GM19467 (cell line): Measurements from ENCODE around the gene PARVA.

Experiments
- ATAC-seq: cut with Tn5 transposase; IDR thresholded peaks from one replicate; pipeline ENCODE4 v1.9.1; 2021; ENCODE audit warnings: mild to moderate bottlenecking, moderate library complexity; ENCODE audit not compliant: unreplicated experiment

PARVA gene

DNA sequence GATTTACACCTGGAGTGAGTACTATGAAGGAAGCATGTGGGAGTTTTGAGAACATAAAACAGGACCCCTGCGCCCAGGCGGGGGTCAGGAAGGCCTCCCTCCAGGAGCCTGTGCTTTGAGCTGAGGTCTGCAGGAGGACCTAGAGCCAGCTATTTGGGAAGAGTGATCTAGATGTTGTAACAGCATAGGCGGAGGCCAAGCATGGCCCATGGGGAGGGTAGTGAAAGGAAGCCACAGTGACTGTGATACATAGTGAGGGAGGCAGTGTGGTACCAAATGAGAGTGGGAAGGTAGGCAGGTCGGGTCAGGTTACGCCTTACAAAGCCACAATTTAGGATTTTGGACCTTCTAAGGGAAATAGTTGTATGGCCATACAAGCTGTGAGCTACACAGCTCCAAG is 147.5 kb downstream of the PARVA start:
- ATAC-seq: no peak

- ATAC-seq: no peak
These were observed 148.2 kb downstream of the PARVA start for GRCh38 chr11:12525466-12526055.

DNA sequence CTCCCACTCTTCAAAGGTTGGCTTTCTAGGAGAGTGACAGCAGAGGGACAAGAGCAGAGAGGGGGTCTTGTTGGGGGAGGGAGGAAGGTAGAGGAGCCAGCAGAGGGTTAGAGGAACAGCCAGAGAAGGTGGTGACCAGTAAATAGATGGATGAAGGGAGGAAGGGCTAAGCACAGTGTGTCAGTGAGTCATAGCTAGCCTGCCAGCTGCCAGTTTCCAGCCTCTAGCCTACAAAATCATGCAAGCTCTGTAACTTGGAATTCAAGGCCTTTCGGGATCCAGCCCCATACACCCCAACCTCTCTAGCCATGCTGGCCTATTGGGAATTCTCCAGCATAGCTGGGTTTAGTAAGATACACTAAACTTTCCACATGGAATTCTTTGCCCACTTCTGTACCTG is 149.4 kb downstream of the PARVA start:
- no peak for ATAC-seq

DNA sequence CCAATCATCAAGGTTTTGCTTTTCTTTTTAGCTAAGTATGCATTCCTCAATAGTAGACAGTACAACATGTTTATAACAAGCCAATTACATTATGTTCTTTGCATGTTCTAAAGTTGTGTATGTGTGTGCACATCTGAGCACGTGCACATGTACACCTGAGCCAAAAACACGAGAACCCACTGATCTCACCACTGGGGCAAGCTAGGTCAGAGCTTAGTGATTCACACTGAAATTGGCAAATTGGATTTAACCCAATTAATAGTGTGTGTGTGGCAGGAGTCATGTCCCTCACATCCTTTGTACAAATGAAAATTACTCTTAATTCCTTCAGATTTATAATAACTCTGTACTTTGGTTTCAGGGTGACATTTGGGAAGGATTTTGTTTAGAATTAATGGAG is 151.1 kb downstream of the PARVA start:
- ATAC-seq: no peak

DNA sequence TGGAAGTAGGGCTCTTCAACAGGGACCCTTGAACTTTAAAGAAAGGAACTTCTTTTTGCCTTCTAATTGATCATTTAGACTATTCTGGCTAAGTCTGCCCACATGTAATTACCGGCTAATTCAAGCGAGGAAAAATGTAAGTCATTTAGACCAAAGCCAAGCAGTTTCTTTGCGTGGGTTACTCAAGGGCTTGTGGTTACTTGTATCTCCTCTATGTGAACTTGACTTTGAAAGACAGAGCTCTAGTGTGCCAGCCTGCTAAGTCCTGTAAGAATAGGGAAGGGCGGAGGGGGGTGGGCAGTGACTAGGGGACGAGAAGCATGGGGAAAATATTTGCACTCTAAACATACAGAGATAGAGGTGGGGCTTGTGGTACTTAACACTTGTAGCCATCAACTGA is 151.7 kb downstream of the PARVA start:
- no peak for ATAC-seq

- no peak for ATAC-seq
These were observed 152.4 kb downstream of the PARVA start for GRCh38 chr11:12529793-12530192.

GRCh38 chr11:12531020-12531419 is 153.6 kb downstream of the PARVA start:
- ATAC-seq: no peak

DNA sequence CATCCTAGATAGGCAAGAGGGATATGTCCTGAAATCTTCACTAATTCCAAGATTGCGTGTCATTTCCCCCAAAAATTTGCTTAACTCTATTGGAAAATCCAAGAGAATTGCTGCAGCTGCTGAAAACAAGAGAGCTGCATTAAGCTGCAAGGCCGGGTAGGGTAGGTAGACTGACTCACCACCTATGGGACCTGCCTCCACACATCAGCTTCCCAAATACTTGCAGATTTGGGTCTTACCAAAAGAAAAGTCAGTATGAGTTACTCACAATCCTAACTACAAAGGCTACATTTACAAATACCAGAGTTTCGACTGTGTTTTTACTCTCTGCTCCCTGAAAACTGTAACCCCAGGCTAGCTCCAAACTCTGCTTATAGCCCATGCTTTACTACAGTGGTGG is 154.3 kb downstream of the PARVA start:
- ATAC-seq: no peak

DNA sequence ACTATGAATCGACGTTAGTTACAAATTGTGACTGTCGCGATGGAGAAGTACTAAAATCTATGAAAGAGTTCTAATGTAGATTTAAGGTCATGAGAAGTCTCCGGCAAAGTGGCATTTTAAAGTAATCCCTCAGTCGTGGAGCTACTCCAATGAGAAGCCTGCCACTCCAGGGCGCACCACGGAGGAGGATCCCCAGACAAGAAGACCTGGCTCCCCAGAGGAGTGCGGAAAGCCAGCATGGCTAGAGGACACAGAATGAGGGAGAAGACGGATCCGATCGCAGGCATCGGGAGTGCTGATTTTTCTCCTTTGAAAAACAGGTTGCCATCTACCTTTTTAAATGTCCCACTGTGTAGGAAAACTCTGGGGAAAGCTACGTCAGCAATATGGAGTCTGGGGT is 155.2 kb downstream of the PARVA start:
- ATAC-seq: no peak

DNA sequence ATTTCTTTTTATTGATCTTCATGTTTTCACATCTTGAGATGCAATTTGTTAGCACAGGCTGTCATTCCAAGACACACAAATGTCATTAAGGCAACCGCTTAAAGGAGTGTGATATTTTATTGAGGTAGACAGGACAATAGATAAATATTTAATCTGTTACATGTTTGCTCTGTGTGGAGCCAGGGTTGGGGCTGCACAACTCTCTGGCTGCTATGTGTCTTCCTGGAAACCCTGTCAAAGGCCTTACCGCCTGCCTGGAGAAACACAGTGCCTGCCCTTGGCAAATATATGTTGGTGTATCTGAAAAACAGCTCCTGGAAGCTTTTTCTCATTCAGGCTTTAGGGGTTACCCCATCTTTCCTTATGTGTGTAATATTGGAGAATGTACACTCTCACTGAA is 157.2 kb downstream of the PARVA start:
- no peak for ATAC-seq

- ATAC-seq: no peak
These were observed 157.9 kb downstream of the PARVA start for GRCh38 chr11:12535321-12535720.

DNA sequence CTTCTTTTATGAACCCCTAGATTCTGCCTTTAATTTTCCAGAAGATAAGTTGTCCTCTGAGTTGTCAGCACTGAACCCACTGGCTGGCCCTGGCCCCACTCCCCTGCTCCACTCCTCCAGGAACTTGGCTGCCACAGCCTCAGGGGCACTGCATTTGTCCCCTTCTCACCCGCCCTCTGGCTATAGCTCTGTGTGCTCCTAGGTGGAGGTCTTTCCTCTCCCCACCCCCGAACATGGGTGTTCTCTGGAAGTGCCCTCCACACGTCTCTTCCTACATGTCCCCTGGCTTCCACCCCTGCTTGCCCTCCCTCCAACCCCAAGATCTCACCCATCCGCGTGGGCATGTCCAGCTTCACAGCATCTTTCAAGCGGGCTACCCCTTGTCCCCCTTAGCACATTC is 159.2 kb downstream of the PARVA start:
- no peak for ATAC-seq

GRCh38 chr11:12537778-12538401 is 160.5 kb downstream of the PARVA start:
- no peak for ATAC-seq

DNA sequence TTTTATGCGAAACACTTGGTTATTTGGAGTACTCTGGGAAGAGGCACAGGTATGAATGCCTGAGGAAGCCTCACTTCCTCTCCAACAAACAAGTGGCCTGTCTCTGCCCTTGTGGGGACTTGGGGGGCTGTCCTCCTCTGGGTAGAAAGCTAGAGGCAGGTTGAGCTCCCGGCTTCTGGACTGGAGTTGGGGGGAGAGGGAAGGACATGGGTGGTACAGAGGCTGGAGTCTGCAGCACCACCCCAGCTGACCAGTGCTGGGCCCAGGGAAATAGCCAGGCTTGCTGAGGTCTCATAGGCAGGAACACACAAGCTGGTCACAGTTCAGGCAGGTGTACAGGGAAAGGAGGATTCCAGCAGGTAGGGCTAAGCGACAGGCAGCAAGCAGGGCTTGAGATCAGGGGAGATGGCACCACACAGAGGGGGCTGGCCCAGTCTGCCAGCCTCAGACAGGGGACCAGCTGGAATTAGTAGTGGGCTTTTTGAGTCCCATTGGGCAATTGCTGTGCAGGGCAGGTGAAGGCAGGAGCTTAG is 161.6 kb downstream of the PARVA start:
- no peak for ATAC-seq

- ATAC-seq: no peak
These were observed 162.2 kb downstream of the PARVA start for GRCh38 chr11:12539572-12539971.

GRCh38 chr11:12540075-12540680 is 162.8 kb downstream of the PARVA start:
- ATAC-seq: no peak

DNA sequence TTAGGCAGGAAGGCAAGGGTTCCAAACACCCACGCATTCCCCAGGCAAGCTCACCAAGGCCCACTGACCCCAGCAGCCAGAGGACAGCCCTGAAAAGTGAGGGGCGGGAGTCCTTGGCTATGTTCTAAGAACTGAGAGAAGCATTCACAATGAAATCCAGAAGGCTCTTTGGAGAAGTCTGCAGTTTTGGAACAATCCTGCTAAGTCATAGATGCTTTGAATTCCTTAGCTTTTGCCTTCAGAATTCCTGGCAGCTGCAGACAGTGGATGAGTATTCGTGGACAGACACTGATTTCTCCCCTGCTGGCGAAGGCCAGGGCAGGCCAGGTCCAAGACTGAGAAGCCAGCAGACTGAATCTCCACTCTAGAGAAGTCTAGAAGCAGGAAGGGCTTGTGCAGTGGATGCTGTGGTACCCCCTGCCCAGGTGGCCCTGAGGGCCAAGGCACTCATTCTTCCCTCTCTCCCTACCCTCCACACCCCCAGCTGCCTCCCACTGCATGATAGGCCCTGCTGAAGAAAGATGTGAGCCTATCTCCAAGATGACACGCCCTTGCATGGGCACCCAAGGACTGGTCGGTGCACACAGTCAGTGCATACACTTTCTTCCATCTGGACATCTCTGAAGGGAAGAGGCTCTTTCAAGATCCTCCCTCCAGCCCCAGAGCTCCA is 163.7 kb downstream of the PARVA start:
- ATAC-seq: no peak

DNA sequence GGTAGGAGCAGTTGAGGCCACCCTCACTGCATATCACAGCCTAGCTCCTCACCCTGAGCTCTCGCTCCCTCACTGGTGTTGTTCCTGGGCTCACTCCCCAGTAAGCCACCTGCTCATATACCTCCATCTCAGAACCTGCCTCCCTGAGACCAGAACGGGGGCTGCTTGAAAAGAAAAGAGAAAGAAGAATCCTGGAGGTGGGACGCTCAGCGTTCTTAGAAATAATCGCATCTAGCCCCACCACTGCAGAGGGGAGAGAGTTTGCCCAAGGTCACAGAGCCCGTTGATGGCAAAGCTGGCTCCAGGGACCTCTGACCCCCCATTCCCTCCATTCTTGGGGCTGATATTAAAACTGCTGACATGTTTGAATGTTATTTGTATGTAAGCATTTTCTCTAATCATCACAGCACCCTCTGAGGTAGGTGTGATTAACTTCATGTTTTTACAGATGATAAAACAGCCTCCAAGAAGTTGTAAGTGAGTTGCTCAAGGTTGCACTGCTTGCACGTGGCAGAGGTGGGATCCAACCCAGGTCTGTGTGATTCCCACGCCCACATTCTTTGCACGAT is 164.3 kb downstream of the PARVA start:
- ATAC-seq: no peak

DNA sequence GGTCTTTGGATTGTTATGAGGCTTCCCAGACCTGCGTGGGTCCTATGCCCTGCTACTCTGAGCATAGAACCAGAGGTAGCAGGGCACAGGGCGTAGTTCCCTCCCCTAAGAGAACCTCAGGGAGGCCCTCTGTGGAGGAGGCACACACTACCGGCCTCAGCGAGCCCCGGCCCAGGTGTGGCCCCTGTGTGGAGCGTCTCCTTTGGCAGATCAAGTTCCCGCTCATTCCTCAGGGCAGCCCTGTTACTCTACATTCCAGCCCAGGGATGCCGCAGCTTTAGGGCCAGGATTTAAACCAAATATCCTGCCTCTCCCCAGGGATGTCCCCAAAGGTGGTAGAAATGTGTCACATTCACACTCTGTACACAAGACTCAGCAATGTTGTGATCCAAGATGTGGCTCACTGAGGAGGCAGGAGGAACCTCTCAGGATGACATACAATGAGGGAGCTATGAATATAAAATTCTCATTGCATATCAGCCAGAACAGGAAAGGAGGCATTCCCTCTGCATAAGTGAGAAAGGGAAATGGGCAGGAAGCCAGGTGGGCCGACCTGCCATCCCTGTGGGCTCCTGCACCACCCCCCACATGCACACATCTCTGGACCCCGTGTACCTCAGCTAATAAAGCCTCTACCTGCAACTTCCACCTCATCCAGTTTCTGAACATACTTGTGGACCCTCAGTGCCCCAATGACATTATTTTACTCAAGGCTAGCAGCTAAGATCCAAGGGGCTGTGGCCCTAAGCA is 165.0 kb downstream of the PARVA start:
- ATAC-seq: no peak

DNA sequence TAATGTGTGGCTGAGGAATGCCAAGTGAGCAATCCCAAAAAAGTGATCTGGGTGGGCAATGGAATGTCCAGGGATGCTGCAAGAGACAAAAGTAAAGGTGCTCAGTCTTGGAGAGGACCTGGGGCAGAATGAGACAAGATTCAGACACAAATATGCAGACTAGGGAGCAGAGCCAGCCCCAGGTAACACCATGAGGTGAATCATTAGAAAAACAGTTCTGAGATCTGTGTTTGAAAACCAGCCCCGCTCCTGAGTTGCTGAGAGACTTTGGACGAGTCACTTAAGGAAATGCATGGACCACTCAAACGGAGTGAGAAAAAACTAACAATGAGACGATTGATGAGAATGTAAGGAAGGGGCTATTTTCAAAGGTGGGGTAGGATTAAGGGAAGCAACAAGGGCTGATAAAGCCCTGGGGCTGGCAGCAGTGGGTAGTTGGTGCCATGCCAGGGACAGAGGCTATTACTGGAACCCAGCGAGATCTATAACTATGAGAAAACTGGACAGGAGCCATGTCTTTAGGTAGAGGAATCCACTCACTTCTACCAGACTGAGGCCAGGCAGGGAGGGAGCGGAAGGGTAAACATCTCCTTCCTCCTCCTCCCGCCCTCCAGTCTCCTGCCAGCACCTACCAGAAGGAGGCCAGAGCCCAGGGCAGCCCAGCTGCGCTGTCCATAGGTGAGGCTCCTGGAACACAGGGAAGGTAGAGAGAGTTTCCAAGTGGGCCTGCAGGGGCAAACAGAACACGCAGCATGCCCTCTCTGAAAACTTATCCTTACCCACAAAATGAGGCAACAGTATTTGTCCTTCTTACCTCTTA is 166.4 kb downstream of the PARVA start:
- ATAC-seq: no peak
